Measurements from ENCODE around the gene GBP1. TPM values are rescaled to one million over a fixed set of nuclear protein-coding genes. Genes with fewer than 3 reads are reported as not detected.

GBP1 gene
- total and polyA plus RNA-seq, 2 of the 4 experiments (the other 2 are of a cell fraction) = 39.3 to 118 TPM

- Histone ChIP-seq H3K4ac (ENCODE audit: low read depth, low read length) (no peak overlapping the region), H4K20me1 (ENCODE audit: insufficient read depth, low read length) (no peaks in the 10 kb centered on the region), H2AFZ (replicated peaks; ENCODE audit: low read length, poor library complexity) (no peak overlapping the region), H4K91ac (ENCODE audit: insufficient read depth, low read depth, low read length) (no peak overlapping the region), H4K5ac (ENCODE audit: low read depth, low read length) (no peak overlapping the region), H2BK120ac (ENCODE audit: low read depth, low read length) (no peak overlapping the region), H3K4me1 (ENCODE audit: control insufficient read depth, insufficient read depth, low read length) (no peaks in the 10 kb centered on the region), H3K36me3 (ENCODE audit: control insufficient read depth, insufficient read depth, low read length) (peaks cover 28% of the 10 kb centered on the region), H3K23ac (ENCODE audit: low read depth, low read length) (no peak overlapping the region), H3K9ac (ENCODE audit: low read depth, low read length) (no peak overlapping the region), H3K14ac (replicated peaks; ENCODE audit: low read depth, low read length) (no peak overlapping the region), H3K9me1 (ENCODE audit: insufficient read depth, low read length) (no peaks in the 10 kb centered on the region), H2AK9ac (replicated peaks; ENCODE audit: low read depth, low read length, poor library complexity) (no peak overlapping the region), H3K4me3 (ENCODE audit: insufficient read depth, low read depth, low read length) (no peak overlapping the region), H2BK15ac (ENCODE audit: low read depth, low read length) (no peak overlapping the region), H3K4me2 (ENCODE audit: low read depth, low read length) (no peak overlapping the region), H4K8ac (ENCODE audit: low read depth in 2 of 2, low read length in 2 of 2) (no peak overlapping the region), H2BK20ac (ENCODE audit: low read depth, low read length) (no peak overlapping the region), H3K79me1 (ENCODE audit: low read depth in 1 of 2, low read length in 2 of 2) (no peaks in the 10 kb centered on the region), H3K56ac (ENCODE audit: extremely low read depth, insufficient read depth, low read length) (no peak overlapping the region), H2BK5ac (ENCODE audit: low read depth, low read length, poor library complexity, severe bottlenecking) (no peak overlapping the region), H3K27me3 (ENCODE audit: control insufficient read depth, insufficient read depth, low read length) (no peaks in the 10 kb centered on the region), H3K9me3 (ENCODE audit: control insufficient read depth, insufficient read depth, low read length) (no peaks in the 10 kb centered on the region), H3K27ac (ENCODE audit: insufficient read depth, low read length) (no peak overlapping the region), H3K18ac (ENCODE audit: low read depth, low read length) (no peak overlapping the region), H2AK5ac (ENCODE audit: low read depth, low read length) (no peak overlapping the region)
- no CpG with 5 or more reads among the region's 1 CpG for WGBS, 2 experiments (ENCODE audit: extremely low coverage in 2 of 2, insufficient read length in 1 of 2)
- intact Hi-C loops (cut with micrococcal nuclease) (no loop called here), dilution Hi-C loops (cut with HindIII; ENCODE audit: low sequenced_read_pairs, unreplicated experiment) (no loop called here), in situ Hi-C loops (cut with MboI; ENCODE audit: low sequenced_read_pairs) (no loop called here)
- POLR2A ChIA-PET (ENCODE audit: unreplicated experiment) = no interaction called here
- no peak for ATAC-seq (ENCODE audit: low read depth)
- CTCF ChIA-PET = no interaction called here
- DNase-seq = no peak
- no peak for TF ChIP-seq USF2 (IDR thresholded peaks at IDR 0.05; ENCODE audit: low read depth, low read length)
- TF ChIP-seq FOS (IDR thresholded peaks at IDR 0.05; ENCODE audit: low read depth, low read length) = no peak
- BruUV-seq (replicated peaks) = no TSS peak
These were observed 13.1 kb downstream of the GBP1 start for GRCh38 chr1:89051955-89052312.

Data from IMR-90 (cell line).